ENCODE results near the gene COL16A1.

Gene COL16A1

DNA sequence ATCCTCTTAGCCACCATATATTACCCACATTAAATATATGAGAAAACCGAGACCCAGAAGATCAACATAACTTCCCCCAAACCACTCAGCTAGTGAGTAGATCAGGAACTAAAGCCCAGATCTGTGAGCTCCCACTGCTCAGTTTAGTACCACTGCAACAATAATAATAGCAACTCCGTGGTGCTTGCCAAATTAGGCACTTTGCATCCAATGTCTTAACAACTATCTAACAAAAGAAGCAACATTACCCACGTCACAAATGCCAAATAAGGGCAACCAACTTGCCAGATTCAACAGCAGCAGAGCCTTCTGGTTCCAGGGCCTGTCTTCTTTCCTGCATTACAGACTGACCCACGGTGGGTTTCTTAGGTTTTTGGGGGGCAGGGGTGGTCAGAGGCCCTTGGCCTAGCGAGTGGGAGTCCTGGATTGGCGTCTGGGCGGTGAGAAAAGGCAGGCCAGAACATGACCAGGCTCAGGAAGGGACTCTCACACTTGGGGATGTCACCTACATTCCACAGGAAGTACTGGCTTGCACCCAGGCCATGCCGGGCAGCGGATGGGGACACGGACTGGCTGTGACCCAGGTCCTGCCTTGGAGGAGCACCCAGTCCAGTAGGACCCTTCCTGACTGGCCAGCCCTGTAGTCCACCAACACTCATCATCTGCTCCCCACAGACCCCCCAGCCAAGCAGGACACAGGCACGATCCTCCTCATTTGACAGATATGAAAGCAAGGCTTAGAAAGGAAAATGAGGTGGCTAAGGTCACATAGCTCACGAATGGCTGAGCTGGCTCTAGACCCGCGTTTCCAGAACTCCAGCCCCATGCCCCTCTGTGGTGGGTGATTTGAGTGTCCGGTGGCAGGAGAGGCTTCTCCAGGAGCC lies 81.7 kb downstream of the COL16A1 start:
- no peak for DNase-seq

DNA sequence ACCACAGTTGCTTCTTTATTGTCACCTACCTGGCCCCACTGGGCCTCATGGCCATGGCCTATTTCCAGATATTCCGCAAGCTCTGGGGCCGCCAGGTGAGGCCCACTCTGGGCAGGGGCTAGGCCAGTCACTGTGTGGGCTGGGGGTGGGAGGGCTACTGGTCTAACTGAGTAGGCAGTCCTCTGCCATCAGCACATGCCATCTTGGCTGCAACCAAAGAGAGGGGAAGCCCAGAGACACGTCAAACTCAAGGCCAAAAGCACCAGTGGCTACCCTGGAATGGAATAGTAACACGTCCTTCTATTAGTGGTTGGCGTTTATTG lies 82.4 kb downstream of the COL16A1 start:
- DNase-seq: no peak

DNA sequence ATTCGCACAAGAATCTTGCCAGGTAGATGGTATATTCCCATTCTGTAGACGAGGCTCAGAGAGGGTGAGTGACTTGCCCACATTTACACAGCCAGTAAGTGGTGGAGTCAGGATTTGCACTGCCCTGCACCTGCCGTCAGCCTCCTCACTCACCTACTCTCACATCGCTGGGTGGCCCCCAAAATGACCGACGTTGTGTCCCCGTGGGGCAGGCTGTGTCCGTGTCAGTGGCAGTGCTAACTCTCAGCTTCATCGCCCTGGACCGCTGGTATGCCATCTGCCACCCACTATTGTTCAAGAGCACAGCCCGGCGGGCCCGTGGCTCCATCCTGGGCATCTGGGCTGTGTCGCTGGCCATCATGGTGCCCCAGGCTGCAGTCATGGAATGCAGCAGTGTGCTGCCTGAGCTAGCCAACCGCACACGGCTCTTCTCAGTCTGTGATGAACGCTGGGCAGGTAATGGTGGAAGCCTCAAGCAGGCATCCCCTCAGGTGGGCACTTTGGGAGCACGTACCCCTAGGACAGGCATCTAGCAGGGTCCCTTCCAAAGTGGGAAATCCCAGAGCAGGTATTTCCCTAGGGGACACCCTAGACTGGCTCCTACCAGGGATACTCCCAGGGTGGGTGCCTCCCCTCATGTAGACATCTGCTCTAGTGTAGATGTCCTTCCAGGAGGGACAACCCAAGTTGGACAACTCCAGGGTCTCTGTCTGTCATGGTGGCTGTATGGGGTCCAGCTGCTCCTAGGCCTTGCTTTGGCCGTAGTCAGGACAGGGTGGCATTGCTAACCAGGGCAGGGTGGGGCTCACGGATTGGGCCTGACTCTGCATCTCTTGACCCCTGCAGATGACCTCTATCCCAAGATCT lies 83.0 kb downstream of the COL16A1 start:
- no peak for DNase-seq

DNA sequence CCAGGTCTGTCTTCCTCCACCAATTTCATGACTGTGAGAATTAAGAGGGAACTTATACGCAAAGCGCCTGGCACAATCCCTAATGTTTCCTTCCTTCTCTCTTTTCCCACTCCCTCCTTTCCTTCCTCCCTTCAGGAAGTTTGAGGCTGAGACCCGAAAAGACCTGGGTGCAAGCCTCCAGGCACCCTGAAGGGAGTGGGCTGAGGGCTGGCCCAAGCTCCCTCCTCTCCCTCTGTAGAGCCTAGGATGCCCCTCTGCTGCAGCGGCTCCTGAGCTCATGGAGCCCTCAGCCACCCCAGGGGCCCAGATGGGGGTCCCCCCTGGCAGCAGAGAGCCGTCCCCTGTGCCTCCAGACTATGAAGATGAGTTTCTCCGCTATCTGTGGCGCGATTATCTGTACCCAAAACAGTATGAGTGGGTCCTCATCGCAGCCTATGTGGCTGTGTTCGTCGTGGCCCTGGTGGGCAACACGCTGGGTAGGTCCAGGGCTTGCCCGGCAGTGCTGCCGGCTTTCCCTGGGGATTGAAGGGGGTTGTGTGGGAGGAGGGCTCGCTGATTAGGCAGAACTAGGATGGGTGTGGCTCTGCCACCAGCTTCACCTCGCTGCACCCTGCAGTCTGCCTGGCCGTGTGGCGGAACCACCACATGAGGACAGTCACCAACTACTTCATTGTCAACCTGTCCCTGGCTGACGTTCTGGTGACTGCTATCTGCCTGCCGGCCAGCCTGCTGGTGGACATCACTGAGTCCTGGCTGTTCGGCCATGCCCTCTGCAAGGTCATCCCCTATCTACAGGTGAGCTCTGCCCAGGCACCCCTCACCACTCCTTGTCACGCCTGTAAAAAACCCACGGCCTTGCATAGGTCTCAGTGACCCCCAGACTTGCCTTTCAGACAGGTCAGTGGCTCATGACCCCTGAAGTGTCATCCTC lies 84.6 kb downstream of the COL16A1 start:
- DNase-seq: no peak

DNA sequence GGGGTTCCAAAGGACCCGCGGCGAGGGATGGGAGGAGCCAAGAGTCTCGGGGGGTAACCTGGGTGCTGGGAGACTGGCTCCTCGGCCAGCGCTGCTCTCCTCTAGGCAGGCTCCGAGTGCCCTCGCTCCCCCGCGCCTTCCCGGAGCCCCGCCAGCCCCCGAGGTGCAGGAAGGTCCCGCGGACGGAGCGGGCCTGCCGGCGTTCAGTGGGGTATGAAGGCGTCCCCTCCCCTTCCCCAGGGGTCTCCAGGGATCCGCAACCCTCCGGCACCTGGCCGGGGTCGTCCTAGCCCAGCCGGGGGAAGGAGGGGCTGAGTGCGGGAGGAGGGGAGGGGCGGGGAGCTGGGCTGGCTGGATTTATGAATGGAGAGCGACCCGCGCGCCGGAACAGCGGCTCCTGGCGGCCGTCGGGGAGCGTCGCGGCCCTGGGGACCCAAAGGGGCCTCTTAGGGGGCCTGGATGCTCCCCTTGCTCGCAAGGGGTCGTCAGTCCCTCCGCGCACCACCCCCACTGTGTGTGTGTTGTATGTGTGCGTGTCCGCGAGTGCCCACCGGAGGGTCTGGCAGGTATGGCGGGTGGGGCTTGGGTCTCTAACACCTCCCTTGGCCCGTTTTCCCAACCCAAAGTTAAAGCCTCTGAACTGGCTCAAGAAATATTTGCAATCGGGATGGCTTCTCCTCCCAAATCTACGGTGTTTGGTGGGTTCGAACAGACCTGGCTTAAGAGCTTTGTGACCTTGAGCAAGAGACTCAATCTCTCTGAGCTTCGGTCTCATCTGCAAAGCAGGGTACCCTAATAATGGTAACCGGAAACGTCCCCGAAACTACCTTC lies 85.7 kb downstream of the COL16A1 start:
- peak; percentile 45 to 50 for DNase-seq

DNA sequence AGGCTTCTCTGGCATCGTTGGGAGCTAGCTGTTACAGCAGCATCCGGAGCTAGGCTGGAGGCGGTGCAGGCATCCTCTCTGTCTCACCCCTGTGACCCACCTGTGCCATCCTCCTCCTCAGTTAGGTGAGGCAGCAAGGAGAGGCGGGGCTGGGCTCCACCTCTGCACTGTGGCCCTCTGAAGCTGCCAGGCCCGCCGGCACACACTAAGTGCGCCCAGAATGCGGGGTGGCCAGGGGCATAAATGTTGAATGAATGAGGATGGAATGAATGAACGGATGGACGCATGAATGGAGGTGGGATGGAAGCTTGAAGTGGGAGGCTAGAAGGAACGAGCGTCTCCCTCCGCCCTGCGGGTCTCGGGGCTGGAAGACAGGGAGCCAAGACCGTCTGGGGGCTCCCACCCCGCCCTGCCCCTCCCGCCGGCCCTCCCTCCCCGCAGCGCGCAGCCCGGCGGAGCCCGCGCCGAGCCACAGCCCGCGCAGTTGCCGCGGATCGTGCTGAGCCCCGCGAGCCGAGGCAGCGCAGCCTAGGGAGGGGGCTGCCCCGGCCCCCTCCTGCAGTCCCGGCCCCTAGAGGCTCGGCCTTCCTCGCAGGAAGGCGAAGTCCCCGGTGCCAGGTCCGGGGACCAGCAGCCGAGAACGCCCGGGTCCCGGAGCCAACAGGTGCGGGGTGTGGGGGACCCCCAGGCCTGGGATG lies 86.5 kb downstream of the COL16A1 start, which contains the start of gene HCRTR1:
TSS of gene HCRTR1 (plus strand) at position 472 of the 698 bp plus-strand sequence. CDS start 1,504 bp downstream, outside the sequence.
- DNase-seq: no peak

DNA sequence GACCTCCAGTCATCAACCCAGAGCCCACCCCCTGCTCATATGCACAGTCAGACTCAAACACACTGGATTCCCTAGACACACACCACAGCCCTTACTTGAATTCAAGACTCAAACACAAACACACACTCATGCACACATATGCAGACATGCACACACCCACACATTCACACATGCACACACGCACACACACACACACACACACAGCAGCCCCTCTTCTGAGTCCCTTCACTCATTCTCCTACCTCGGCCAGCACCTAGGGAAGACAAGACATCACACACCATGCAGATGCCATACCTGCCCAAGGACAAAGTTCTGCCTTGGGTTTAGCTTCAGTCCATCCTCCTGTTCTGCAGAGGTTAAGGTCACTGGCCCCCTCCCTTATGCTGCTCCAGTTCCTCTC lies 87.9 kb downstream of the COL16A1 start:
- DNase-seq: no peak

DNA sequence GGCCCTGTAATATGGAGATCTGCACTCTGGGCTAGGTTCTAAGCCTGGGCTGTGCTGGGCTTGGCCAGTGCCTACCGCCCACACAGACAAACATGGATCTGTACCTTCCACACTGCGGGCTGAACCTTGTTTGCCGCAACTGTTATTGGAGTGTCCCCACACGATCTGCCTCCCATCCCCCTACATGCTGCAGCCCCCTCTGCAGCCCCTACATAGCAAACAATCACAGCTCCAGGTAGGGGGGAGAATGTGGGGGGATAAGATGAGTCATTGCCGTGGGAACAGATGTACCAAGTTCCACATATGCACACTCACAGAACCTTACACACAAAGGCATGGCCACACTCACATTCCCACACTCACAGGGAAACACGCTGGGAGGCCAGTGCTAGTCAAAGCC lies 88.4 kb downstream of the COL16A1 start:
- no peak for DNase-seq

DNA sequence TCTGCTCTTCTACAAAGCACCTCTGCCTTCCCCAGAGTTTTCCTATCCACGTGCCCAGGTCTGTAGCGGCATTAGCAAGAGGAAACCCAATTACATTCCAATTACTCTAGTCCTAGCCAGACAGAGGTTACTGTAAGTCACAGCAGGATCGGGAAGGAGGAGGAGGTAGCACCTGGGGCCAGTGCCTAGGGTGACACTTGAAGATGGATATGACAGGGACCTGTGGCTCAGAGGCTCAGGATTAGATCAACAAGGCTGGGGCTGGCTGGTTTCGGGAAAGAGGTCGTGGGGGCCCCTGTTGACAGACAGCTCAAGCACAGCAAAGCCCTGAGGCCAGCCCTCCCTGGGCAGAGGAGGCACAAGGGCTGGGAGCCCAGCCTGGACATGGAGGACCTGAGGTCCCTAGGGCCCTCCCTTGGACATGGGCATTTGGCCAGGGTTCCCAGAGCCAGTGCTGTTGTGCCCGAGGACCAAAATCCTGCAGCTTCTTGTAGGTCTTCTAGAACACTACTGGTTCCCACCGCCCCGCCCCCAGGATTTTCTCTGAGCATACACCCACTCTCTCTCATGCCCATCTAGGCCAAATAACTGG lies 89.3 kb downstream of the COL16A1 start:
- DNase-seq: no peak

DNA sequence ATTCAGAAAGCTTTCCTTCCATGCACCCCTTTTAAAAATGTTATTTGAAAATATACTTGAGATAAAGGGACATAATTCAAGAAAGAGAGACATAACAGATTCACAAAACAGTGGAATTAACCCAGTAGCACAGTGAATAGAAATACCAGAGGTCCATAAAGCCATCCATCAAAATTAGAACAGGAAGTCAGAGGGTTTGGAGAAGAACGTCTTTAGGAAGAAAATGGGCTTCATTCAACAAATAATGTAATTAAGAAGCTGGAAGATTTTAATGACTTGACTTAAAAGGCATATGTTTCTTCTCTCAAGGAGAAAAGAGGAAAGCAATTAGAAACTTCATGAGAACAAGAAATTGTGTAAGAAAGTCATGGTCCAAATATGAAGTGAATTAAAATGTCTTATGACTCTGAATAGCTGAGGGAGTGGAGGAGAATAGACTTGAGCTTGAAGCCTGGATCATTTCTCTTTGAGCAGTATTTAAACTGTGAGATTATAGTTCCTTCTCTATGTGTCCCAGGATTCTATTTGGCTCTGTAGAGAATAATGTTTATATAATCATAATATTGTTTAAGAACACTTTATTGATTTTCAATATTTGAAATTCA lies 94.2 kb downstream of the COL16A1 start:
- DNase-seq: no peak

DNA sequence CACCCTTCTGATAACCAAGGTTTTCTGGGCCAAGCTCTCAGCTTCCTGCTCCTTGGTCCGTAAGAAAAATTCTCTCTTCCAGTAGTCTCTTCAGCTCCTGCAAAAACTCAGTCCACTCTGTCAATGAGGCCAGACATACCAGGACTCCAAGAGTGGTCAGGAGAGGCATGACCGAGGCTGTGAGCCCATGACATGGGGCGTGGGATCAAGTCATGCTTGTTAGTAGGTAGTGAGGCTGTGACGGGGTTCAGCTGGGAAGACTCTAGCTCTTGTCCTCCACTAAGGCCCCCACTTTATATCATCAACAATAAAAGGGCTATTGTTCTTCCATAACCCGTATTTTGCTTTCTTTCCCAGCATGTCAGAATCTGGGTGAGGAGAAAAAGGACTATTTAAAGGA lies 96.5 kb downstream of the COL16A1 start:
- no peak for DNase-seq

DNA sequence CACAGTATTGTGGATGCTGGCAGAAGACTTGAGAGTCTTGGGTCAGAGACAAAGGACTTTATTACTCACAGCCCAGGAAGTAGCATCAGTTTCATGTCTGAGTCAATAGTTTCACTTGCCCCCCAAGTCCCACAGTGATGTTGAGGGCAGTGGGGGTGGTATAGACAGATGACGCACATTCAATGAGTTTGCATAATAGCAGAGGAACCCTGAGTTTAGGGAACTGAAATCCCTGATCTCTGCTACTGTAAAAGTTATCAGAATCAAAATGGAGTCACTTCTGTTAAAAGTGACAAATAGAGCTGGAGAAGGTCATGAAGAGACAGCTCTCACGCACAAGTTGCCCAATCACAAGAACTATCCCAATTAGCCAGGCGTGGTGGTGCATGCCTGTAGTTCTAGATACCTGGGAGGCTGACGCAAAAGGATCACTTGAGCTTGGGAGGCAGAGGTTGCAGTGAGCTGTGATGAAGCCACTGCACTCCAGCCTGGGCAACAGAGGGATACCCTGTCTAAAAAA lies 97.8 kb downstream of the COL16A1 start:
- peak; percentile 7 to 16 for DNase-seq

Measured in stimulated activated CD4-positive, alpha-beta T cell treated with anti-CD3 and anti-CD28 coated beads, Interleukin-2, amount 100 ng/mL, for 48 hours (primary cell).